ENCODE results near the gene ARFGEF2. TPM values are rescaled to one million over a fixed set of nuclear protein-coding genes. Genes with fewer than 3 reads are reported as not detected.

Gene ARFGEF2
- total RNA-seq, 1 experiment from 2014 or later: 22.2 TPM

GRCh38 chr20:49034070-49034732, 112.7 kb downstream of the ARFGEF2 start (continued):
- TF ChIP-seq, protein P1, sequence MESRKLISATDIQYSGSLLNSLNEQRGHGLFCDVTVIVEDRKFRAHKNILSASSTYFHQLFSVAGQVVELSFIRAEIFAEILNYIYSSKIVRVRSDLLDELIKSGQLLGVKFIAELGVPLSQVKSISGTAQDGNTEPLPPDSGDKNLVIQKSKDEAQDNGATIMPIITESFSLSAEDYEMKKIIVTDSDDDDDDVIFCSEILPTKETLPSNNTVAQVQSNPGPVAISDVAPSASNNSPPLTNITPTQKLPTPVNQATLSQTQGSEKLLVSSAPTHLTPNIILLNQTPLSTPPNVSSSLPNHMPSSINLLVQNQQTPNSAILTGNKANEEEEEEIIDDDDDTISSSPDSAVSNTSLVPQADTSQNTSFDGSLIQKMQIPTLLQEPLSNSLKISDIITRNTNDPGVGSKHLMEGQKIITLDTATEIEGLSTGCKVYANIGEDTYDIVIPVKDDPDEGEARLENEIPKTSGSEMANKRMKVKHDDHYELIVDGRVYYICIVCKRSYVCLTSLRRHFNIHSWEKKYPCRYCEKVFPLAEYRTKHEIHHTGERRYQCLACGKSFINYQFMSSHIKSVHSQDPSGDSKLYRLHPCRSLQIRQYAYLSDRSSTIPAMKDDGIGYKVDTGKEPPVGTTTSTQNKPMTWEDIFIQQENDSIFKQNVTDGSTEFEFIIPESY (IDR thresholded peaks at IDR 0.05; ENCODE audit: extremely low read depth, insufficient replicate concordance, low read length): no peak
- no peak for TF ChIP-seq CBX3 (IDR thresholded peaks at IDR 0.05; ENCODE audit: low read depth)

DNA sequence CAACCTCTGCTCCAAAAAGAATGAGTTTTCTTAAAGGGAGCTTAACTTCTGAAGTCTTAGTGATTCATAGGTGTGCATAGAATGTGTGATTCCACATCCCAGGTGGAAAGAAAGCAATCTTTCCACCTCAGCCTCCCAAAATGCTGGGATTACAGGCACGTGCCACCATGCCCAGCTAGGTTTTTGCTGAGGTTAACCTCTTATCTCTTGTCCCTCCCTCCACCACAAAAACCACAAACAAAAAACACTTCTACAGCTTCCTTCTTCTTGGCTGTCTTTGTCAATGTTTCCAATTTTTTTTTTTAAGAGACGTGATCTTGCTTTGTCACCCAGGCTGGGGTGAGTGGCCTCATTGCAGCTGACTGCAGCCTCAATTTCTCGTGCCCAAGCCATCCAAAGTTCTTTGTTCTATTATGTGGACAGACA, 116.5 kb downstream of the ARFGEF2 start:
- Histone ChIP-seq H3K27ac (ENCODE audit: low read depth, low read length) (no peak overlapping the region), H2AFZ (ENCODE audit: low read depth, low read length, poor library complexity, severe bottlenecking) (no peak overlapping the region), H3K4me2 (ENCODE audit: low read length) (no peak overlapping the region), H3K79me2 (ENCODE audit: insufficient read depth, low read length) (no peaks in the 10 kb centered on the region), H3K4me3 (replicated peaks in 1 of 2; ENCODE audit: low read depth in 1 of 2, low read length in 2 of 2) (no peak overlapping the region), H3K9ac (ENCODE audit: low read length) (no peak overlapping the region), H3K36me3 (ENCODE audit: control insufficient read depth in 1 of 2, insufficient read depth in 2 of 2, low read length in 2 of 2) (peaks cover 2 to 7% of the 10 kb centered on the region in 2 experiments), H4K20me1 (ENCODE audit: insufficient read depth) (no peaks in the 10 kb centered on the region), H3K4me1 (ENCODE audit: control insufficient read depth in 1 of 2, insufficient read depth in 2 of 2, low read length in 2 of 2) (no peaks in the 10 kb centered on the region), H3K27me3 (ENCODE audit: insufficient read depth, low read length) (no peaks in the 10 kb centered on the region), H3K9me3 (ENCODE audit: control insufficient read depth in 1 of 2, insufficient read depth in 1 of 2, low read depth in 1 of 2, low read length in 2 of 2) (no peaks in the 10 kb centered on the region), H3K9me2 (ENCODE audit: insufficient read depth) (no peaks in the 10 kb centered on the region)
- DNase-seq (ENCODE audit: low read depth, low spot score) (no peak), ATAC-seq (no peak)
- no TSS peak for BruUV-seq (replicated peaks)
- ChIA-PET CTCF (interaction anchor here (1.9 kb wide), 1 partner anchor 9 kb away, joined by 9 read pairs; no protein-coding TSS in a partner anchor), POLR2A (interaction anchor here (1.3 kb wide), 1 partner anchor 12 kb away, joined by 3 read pairs; no protein-coding TSS in a partner anchor), RAD21 (ENCODE audit: low non-redundant PET in 1 of 2, low total read pairs in 2 of 2, uncharacterized antibody in 2 of 2, unreplicated experiment in 2 of 2) (no interaction called here)
- TF ChIP-seq, protein P1 (IDR thresholded peaks at IDR 0.05; ENCODE audit: extremely low read depth, insufficient replicate concordance, low read length): no peak
- no peak for TF ChIP-seq YY1 (IDR thresholded peaks at IDR 0.05; ENCODE audit: extremely low read depth, insufficient replicate concordance, low read depth, low read length)
- TF ChIP-seq POLR2A (IDR thresholded peaks at IDR 0.05; ENCODE audit: borderline replicate concordance, extremely low read depth, insufficient read depth, insufficient read length): no peak
- TF ChIP-seq ZNF274 (IDR thresholded peaks at IDR 0.05; ENCODE audit: low read depth, low read length): no peak
- TF ChIP-seq, protein P2, sequence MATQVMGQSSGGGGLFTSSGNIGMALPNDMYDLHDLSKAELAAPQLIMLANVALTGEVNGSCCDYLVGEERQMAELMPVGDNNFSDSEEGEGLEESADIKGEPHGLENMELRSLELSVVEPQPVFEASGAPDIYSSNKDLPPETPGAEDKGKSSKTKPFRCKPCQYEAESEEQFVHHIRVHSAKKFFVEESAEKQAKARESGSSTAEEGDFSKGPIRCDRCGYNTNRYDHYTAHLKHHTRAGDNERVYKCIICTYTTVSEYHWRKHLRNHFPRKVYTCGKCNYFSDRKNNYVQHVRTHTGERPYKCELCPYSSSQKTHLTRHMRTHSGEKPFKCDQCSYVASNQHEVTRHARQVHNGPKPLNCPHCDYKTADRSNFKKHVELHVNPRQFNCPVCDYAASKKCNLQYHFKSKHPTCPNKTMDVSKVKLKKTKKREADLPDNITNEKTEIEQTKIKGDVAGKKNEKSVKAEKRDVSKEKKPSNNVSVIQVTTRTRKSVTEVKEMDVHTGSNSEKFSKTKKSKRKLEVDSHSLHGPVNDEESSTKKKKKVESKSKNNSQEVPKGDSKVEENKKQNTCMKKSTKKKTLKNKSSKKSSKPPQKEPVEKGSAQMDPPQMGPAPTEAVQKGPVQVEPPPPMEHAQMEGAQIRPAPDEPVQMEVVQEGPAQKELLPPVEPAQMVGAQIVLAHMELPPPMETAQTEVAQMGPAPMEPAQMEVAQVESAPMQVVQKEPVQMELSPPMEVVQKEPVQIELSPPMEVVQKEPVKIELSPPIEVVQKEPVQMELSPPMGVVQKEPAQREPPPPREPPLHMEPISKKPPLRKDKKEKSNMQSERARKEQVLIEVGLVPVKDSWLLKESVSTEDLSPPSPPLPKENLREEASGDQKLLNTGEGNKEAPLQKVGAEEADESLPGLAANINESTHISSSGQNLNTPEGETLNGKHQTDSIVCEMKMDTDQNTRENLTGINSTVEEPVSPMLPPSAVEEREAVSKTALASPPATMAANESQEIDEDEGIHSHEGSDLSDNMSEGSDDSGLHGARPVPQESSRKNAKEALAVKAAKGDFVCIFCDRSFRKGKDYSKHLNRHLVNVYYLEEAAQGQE (IDR thresholded peaks at IDR 0.05; ENCODE audit: low read depth): no peak
- TF ChIP-seq, protein P3, sequence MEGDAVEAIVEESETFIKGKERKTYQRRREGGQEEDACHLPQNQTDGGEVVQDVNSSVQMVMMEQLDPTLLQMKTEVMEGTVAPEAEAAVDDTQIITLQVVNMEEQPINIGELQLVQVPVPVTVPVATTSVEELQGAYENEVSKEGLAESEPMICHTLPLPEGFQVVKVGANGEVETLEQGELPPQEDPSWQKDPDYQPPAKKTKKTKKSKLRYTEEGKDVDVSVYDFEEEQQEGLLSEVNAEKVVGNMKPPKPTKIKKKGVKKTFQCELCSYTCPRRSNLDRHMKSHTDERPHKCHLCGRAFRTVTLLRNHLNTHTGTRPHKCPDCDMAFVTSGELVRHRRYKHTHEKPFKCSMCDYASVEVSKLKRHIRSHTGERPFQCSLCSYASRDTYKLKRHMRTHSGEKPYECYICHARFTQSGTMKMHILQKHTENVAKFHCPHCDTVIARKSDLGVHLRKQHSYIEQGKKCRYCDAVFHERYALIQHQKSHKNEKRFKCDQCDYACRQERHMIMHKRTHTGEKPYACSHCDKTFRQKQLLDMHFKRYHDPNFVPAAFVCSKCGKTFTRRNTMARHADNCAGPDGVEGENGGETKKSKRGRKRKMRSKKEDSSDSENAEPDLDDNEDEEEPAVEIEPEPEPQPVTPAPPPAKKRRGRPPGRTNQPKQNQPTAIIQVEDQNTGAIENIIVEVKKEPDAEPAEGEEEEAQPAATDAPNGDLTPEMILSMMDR (IDR thresholded peaks at IDR 0.05 in 2 of 3, conservative IDR thresholded peaks at IDR 0.05 in 1 of 3; ENCODE audit: borderline replicate concordance in 1 of 3, insufficient read depth in 1 of 3, low read depth in 2 of 3, low read length in 2 of 3): no peak
- no peak for TF ChIP-seq ELF1 (IDR thresholded peaks at IDR 0.05; ENCODE audit: borderline replicate concordance, low read depth)
- TF ChIP-seq FOSL1 (IDR thresholded peaks at IDR 0.05; ENCODE audit: low read depth): no peak
- intact Hi-C loops (cut with micrococcal nuclease): no loop called here
